PC-9 (cell line): ENCODE measurements around the gene CACNA1B. TPM values are rescaled to one million over a fixed set of nuclear protein-coding genes. Genes with fewer than 3 reads are reported as not detected.

Experiments used
- BruUV-seq: library from RNA; stranded (reverse); fragments of 400-500 nt; replicated peaks from 2 replicates; lab custom pipeline; 2021; lab: Mats Ljungman, UMichigan
- CTCF ChIA-PET: fragments of 300-600 bp; sonication (Branson Sonifier 250); formaldehyde crosslinking; loops from one replicate; lab custom pipeline; 2022; ENCODE audit warnings: antibody characterized with exemption; lab: Charles Lee
- POLR2A ChIA-PET: fragments of 300-600 bp; sonication (Branson Sonifier 250); formaldehyde crosslinking; loops from one replicate; lab custom pipeline; 2022; ENCODE audit warnings: antibody characterized with exemption; ENCODE audit not compliant: unreplicated experiment; lab: Charles Lee
- DNase-seq, 2 experiments: peaks; one replicate each; pipeline versions ENCODE4 v3.0.0 to v3.0.0-alpha.2; 2015 to 2022; ENCODE audit warnings: mixed read lengths in 1 of 2
- H2AFZ ChIP-seq: fragments of 200-600 bp; sonication (generic); 2 replicates; pipeline ENCODE4 v1.8.1; 2017; ENCODE audit warnings: antibody characterized with exemption
- H3F3A ChIP-seq: fragments of 200-600 bp; sonication (generic); 2 replicates; pipeline ENCODE4 v1.8.1; 2017; ENCODE audit warnings: antibody characterized with exemption, mild to moderate bottlenecking, low read depth; ENCODE audit not compliant: insufficient read depth
- H3K27ac ChIP-seq: fragments of 200-600 bp; sonication (generic); 2 replicates; pipeline ENCODE4 v1.6.1; 2016; ENCODE audit warnings: mixed run types
- H3K27me3 ChIP-seq: fragments of 200-600 bp; sonication (generic); 2 replicates; pipeline ENCODE4 v1.6.1; 2016; ENCODE audit warnings: low read depth, mixed run types; ENCODE audit not compliant: insufficient read depth
- H3K36me3 ChIP-seq: fragments of 200-600 bp; sonication (generic); 2 replicates; pipeline ENCODE4 v1.6.1; 2016; ENCODE audit warnings: low read depth, mixed run types
- H3K4me1 ChIP-seq: fragments of 200-600 bp; sonication (generic); replicated peaks from 2 replicates; pipeline ENCODE4 v1.6.1; 2016; ENCODE audit warnings: mixed run types; ENCODE audit not compliant: insufficient read depth
- H3K4me2 ChIP-seq: fragments of 200-600 bp; sonication (generic); 2 replicates; pipeline ENCODE4 v1.6.1; 2017; ENCODE audit warnings: mixed run types
- H3K4me3 ChIP-seq: fragments of 200-600 bp; sonication (generic); 2 replicates; pipeline ENCODE4 v1.6.1; 2016; ENCODE audit warnings: mixed run types
- H3K79me2 ChIP-seq: fragments of 200-600 bp; sonication (generic); 2 replicates; pipeline ENCODE4 v1.6.1; 2017; ENCODE audit warnings: low read depth, mixed run types
- H3K9me2 ChIP-seq: fragments of 200-600 bp; sonication (generic); 2 replicates; pipeline ENCODE4 v1.8.1; 2017; ENCODE audit warnings: mild to moderate bottlenecking; ENCODE audit not compliant: insufficient read depth
- H3K9me3 ChIP-seq: fragments of 200-600 bp; sonication (generic); 2 replicates; pipeline ENCODE4 v1.8.1; 2016; ENCODE audit warnings: low read depth; ENCODE audit not compliant: insufficient read depth
- H4K20me1 ChIP-seq: fragments of 200-600 bp; sonication (generic); 2 replicates; pipeline ENCODE4 v1.8.1; 2017; ENCODE audit not compliant: insufficient read depth
- EZH2 ChIP-seq: fragments of 200-600 bp; sonication (generic); IDR thresholded peaks from 2 replicates; pipeline ENCODE4 v1.8.0; 2017; ENCODE audit warnings: antibody characterized with exemption, low read depth
- intact Hi-C: fragments of 100-400 bp; cut with micrococcal nuclease; formaldehyde crosslinking; loops from one replicate; pipeline ENCODE4 v1.10.0; 2022; ENCODE audit not compliant: unreplicated experiment
- total RNA-seq: library from RNA; stranded (reverse); gene quantifications from 2 replicates; pipeline ENCODE4 v1.2.3, GENCODE V29; 2021
- TF ChIP-seq, protein P1 (sequence below): fragments of 200-600 bp; sonication (generic); conservative IDR thresholded peaks from 2 replicates; pipeline ENCODE4 v1.6.1; 2017; ENCODE audit warnings: mixed run types, antibody characterized with exemption, mild to moderate bottlenecking, moderate library complexity

CACNA1B gene
- total RNA-seq, 1 experiment from 2014 or later: not detected

- Histone ChIP-seq H4K20me1 (no peaks in the 10 kb centered on the region), H3K9me3 (no peaks in the 10 kb centered on the region), H3F3A (no peaks in the 10 kb centered on the region), H3K4me2 (no peak overlapping the region), H3K9me2 (no peaks in the 10 kb centered on the region), H3K27ac (no peak overlapping the region), H3K27me3 (peaks cover 99% of the 10 kb centered on the region), H2AFZ (no peak overlapping the region), H3K36me3 (no peaks in the 10 kb centered on the region), H3K4me1 (no peaks in the 10 kb centered on the region), H3K4me3 (no peak overlapping the region), H3K79me2 (no peaks in the 10 kb centered on the region)
- intact Hi-C loops: no loop called here
- DNase-seq: no peak
- TF ChIP-seq, protein P1, sequence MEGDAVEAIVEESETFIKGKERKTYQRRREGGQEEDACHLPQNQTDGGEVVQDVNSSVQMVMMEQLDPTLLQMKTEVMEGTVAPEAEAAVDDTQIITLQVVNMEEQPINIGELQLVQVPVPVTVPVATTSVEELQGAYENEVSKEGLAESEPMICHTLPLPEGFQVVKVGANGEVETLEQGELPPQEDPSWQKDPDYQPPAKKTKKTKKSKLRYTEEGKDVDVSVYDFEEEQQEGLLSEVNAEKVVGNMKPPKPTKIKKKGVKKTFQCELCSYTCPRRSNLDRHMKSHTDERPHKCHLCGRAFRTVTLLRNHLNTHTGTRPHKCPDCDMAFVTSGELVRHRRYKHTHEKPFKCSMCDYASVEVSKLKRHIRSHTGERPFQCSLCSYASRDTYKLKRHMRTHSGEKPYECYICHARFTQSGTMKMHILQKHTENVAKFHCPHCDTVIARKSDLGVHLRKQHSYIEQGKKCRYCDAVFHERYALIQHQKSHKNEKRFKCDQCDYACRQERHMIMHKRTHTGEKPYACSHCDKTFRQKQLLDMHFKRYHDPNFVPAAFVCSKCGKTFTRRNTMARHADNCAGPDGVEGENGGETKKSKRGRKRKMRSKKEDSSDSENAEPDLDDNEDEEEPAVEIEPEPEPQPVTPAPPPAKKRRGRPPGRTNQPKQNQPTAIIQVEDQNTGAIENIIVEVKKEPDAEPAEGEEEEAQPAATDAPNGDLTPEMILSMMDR: no peak
- no peak for TF ChIP-seq EZH2
- no TSS peak for BruUV-seq
- ChIA-PET POLR2A (no interaction called here), CTCF (no interaction called here)
Measured at GRCh38 chr9:138045541-138046490, 168.2 kb downstream of the CACNA1B start.

- TF ChIP-seq EZH2: no peak
- TF ChIP-seq, protein P1: no peak
- no peak overlapping the region for H3K4me3 ChIP-seq
- no peak overlapping the region for H2AFZ ChIP-seq
- no peaks in the 10 kb centered on the region for H3K9me2 ChIP-seq
- no TSS peak for BruUV-seq
- H4K20me1 ChIP-seq: no peaks in the 10 kb centered on the region
- POLR2A ChIA-PET: no interaction called here
- no peak overlapping the region for H3K4me2 ChIP-seq
- H3K27me3 ChIP-seq: peaks cover 100% of the 10 kb centered on the region
- no peak overlapping the region for H3K27ac ChIP-seq
- H3K4me1 ChIP-seq: no peaks in the 10 kb centered on the region
- no peak for DNase-seq
- no peaks in the 10 kb centered on the region for H3K79me2 ChIP-seq
- H3F3A ChIP-seq: no peaks in the 10 kb centered on the region
- H3K36me3 ChIP-seq: no peaks in the 10 kb centered on the region
- no peaks in the 10 kb centered on the region for H3K9me3 ChIP-seq
- intact Hi-C loops: no loop called here
- CTCF ChIA-PET: no interaction called here
Measured at GRCh38 chr9:138046641-138047301, 169.2 kb downstream of the CACNA1B start.

DNA sequence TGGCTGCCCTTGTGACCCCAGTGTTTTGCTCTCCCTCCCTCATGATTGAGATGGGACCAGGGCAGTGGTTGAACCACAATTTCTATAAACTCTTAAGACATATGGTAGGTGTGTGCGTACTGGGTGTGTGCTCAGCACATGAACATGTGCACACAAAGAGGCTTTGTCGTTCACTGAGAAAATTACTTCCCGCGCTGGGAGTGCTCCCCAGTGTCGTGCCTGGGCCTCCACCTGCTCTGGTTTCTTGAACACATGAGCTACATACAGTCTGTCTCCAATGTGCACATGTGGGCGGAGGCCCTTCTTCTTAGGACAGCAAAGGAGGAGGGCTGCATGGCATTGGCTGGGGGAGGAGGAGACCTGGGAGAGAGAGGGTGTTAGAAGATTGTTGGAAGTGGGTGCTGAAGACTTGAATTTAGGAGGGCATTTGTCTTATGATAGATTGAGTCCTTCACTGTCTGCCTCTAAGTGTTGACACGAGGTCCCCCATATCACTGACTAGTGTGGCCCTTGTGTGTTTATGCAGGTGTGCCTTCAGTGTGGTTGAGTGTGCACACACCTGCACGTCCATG lies 170.0 kb downstream of the CACNA1B start:
- no peaks in the 10 kb centered on the region for H3K79me2 ChIP-seq
- no peaks in the 10 kb centered on the region for H4K20me1 ChIP-seq
- no peaks in the 10 kb centered on the region for H3K9me2 ChIP-seq
- H3K4me2 ChIP-seq: no peak overlapping the region
- no peak overlapping the region for H3K4me3 ChIP-seq
- intact Hi-C loops: no loop called here
- TF ChIP-seq EZH2: no peak
- TF ChIP-seq, protein P1: no peak
- no peaks in the 10 kb centered on the region for H3K36me3 ChIP-seq
- H3F3A ChIP-seq: no peaks in the 10 kb centered on the region
- ChIA-PET POLR2A (no interaction called here), CTCF (interaction anchor here (0.5 kb wide), 1 partner anchor 1001 kb away, joined by 7 read pairs; no protein-coding TSS in a partner anchor)
- H3K27ac ChIP-seq: no peak overlapping the region
- no peak for DNase-seq
- no peak overlapping the region for H2AFZ ChIP-seq
- H3K27me3 ChIP-seq: peaks cover 99% of the 10 kb centered on the region
- BruUV-seq: no TSS peak
- no peaks in the 10 kb centered on the region for H3K9me3 ChIP-seq
- no peaks in the 10 kb centered on the region for H3K4me1 ChIP-seq
